ENCODE measurements around the gene SYK. TPM values are rescaled to one million over a fixed set of nuclear protein-coding genes. Genes with fewer than 3 reads are reported as not detected.

The SYK gene
- total and polyA plus RNA-seq, 2 of the 13 experiments (the other 11 are each of a cell fraction or from before 2014, with no cell fraction given), result not detected

DNA sequence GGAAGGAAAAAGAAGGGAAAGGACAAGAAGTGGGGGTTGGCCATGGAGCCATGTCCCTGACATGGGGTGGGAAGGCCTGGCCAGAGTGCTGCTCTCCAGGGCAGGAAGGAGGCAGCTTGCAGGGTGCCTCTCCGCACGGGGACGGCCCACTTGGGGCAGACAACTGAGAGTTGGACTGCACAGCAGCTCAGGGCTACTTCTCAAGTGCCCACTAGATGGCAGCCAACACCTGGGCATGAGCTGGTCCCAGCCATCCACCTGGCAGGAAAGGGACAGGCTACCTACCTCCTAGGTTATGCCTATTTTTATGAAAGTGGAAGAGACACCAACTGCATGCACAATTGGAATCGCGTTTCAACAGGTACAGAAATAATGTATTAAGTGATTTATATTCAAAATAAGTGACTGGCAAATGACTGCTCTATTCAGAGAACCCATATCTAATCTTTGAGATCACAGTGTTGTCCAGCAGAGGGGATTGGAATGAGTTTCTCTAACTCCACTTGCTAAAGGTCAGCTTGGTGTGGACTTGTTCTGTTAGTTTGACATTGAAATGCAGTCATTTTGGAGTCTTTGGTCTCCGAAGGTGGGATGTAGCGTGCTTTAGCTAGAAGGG lies 113.4 kb downstream of the SYK start (continued):
- TF ChIP-seq, protein P1, sequence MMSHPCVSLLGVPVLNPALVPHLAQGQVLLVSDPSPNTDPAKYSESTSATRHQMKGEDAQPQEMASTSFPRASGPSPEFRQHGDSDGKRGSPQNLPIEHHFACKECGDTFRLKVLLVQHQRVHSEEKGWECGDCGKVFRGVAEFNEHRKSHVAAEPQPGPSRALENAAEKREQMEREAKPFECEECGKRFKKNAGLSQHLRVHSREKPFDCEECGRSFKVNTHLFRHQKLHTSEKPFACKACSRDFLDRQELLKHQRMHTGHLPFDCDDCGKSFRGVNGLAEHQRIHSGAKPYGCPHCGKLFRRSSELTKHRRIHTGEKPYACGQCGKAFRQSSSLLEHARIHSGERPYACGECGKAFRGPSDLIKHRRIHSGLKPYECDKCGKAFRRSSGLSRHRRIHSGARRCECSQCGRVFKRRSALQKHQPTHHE (CRISPR knock-in tag; IDR thresholded peaks at IDR 0.05; ENCODE audit: borderline replicate concordance), result no peak
- no peak for TF ChIP-seq HOXA7 (CRISPR knock-in tag; IDR thresholded peaks at IDR 0.05)
- no peak for TF ChIP-seq ZNF33B (CRISPR knock-in tag; IDR thresholded peaks at IDR 0.05)
- TF ChIP-seq BRD4 (CRISPR knock-in tag; IDR thresholded peaks at IDR 0.05), result no peak
- TF ChIP-seq, protein P2, sequence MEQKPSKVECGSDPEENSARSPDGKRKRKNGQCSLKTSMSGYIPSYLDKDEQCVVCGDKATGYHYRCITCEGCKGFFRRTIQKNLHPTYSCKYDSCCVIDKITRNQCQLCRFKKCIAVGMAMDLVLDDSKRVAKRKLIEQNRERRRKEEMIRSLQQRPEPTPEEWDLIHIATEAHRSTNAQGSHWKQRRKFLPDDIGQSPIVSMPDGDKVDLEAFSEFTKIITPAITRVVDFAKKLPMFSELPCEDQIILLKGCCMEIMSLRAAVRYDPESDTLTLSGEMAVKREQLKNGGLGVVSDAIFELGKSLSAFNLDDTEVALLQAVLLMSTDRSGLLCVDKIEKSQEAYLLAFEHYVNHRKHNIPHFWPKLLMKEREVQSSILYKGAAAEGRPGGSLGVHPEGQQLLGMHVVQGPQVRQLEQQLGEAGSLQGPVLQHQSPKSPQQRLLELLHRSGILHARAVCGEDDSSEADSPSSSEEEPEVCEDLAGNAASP (CRISPR knock-in tag; IDR thresholded peaks at IDR 0.05; ENCODE audit: borderline replicate concordance), result no peak
- no peak for TF ChIP-seq ZNF552 (CRISPR knock-in tag; IDR thresholded peaks at IDR 0.05; ENCODE audit: borderline replicate concordance)
- TF ChIP-seq, protein P3, sequence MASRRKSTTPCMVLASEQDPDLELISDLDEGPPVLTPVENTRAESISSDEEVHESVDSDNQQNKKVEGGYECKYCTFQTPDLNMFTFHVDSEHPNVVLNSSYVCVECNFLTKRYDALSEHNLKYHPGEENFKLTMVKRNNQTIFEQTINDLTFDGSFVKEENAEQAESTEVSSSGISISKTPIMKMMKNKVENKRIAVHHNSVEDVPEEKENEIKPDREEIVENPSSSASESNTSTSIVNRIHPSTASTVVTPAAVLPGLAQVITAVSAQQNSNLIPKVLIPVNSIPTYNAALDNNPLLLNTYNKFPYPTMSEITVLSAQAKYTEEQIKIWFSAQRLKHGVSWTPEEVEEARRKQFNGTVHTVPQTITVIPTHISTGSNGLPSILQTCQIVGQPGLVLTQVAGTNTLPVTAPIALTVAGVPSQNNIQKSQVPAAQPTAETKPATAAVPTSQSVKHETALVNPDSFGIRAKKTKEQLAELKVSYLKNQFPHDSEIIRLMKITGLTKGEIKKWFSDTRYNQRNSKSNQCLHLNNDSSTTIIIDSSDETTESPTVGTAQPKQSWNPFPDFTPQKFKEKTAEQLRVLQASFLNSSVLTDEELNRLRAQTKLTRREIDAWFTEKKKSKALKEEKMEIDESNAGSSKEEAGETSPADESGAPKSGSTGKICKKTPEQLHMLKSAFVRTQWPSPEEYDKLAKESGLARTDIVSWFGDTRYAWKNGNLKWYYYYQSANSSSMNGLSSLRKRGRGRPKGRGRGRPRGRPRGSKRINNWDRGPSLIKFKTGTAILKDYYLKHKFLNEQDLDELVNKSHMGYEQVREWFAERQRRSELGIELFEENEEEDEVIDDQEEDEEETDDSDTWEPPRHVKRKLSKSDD (CRISPR knock-in tag; IDR thresholded peaks at IDR 0.05; ENCODE audit: low read depth), result no peak
- no peak for TF ChIP-seq JUNB (CRISPR knock-in tag; IDR thresholded peaks at IDR 0.05; ENCODE audit: borderline replicate concordance)
- no peak for TF ChIP-seq NR2F1 (CRISPR knock-in tag; IDR thresholded peaks at IDR 0.05)
- no peak for TF ChIP-seq ZNF770 (CRISPR knock-in tag; IDR thresholded peaks at IDR 0.05)
- TF ChIP-seq ZNF496 (CRISPR knock-in tag; IDR thresholded peaks at IDR 0.05; ENCODE audit: insufficient replicate concordance), result no peak
- TF ChIP-seq, protein P4, sequence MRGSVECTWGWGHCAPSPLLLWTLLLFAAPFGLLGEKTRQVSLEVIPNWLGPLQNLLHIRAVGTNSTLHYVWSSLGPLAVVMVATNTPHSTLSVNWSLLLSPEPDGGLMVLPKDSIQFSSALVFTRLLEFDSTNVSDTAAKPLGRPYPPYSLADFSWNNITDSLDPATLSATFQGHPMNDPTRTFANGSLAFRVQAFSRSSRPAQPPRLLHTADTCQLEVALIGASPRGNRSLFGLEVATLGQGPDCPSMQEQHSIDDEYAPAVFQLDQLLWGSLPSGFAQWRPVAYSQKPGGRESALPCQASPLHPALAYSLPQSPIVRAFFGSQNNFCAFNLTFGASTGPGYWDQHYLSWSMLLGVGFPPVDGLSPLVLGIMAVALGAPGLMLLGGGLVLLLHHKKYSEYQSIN (CRISPR knock-in tag; IDR thresholded peaks at IDR 0.05; ENCODE audit: borderline replicate concordance), result no peak
- TF ChIP-seq GABPB1 (CRISPR knock-in tag; IDR thresholded peaks at IDR 0.05), result 0 out of 2 replicates have a peak, but pooled peaks have one; percentile 13
- no peak for TF ChIP-seq SMAD1 (CRISPR knock-in tag; IDR thresholded peaks at IDR 0.05; ENCODE audit: borderline replicate concordance, low read depth)
- TF ChIP-seq SMC3 (IDR thresholded peaks at IDR 0.05; ENCODE audit: low read length), result peak; percentile 78
- no peak for TF ChIP-seq CEBPG (CRISPR knock-in tag; IDR thresholded peaks at IDR 0.05)
- peak; percentile 46; the same call in 1 of the 2 replicates for TF ChIP-seq SALL1 (CRISPR knock-in tag; IDR thresholded peaks at IDR 0.05)
- TF ChIP-seq, protein P5, sequence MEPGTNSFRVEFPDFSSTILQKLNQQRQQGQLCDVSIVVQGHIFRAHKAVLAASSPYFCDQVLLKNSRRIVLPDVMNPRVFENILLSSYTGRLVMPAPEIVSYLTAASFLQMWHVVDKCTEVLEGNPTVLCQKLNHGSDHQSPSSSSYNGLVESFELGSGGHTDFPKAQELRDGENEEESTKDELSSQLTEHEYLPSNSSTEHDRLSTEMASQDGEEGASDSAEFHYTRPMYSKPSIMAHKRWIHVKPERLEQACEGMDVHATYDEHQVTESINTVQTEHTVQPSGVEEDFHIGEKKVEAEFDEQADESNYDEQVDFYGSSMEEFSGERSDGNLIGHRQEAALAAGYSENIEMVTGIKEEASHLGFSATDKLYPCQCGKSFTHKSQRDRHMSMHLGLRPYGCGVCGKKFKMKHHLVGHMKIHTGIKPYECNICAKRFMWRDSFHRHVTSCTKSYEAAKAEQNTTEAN (CRISPR knock-in tag; conservative IDR thresholded peaks at IDR 0.05), result no peak
- no peak for TF ChIP-seq SALL2 (CRISPR knock-in tag; IDR thresholded peaks at IDR 0.05)
